HEK293 (cell line): ENCODE measurements around the gene ADM5.

Experiments used
- INSM2 ChIP-seq: fragments of 450-650 bp; formaldehyde crosslinking; IDR thresholded peaks from 2 replicates; pipeline ENCODE4 v1.5.1; 2016; ENCODE audit warnings: missing biosample characterization, missing genetic modification characterization
- KLF10 ChIP-seq: fragments of 450-650 bp; IDR thresholded peaks from 2 replicates; pipeline ENCODE4 v1.5.1; 2018; ENCODE audit warnings: missing biosample characterization, mild to moderate bottlenecking, missing genetic modification characterization
- SETDB1 ChIP-seq: IDR thresholded peaks from one replicate; pipeline ENCODE4 v1.6.1; 2017; ENCODE audit warnings: mild to moderate bottlenecking, low read length, moderate library complexity, mixed read lengths; ENCODE audit not compliant: insufficient read length
- ZBTB17 ChIP-seq: fragments of 450-650 bp; formaldehyde crosslinking; IDR thresholded peaks from 2 replicates; pipeline ENCODE4 v1.5.1; 2016; ENCODE audit warnings: missing biosample characterization, missing genetic modification characterization
- ZBTB21 ChIP-seq: fragments of 450-650 bp; formaldehyde crosslinking; IDR thresholded peaks from 2 replicates; pipeline ENCODE4 v1.5.1; 2017; ENCODE audit warnings: missing biosample characterization, missing genetic modification characterization
- ZNF121 ChIP-seq: fragments of 450-650 bp; formaldehyde crosslinking; IDR thresholded peaks from 2 replicates; pipeline ENCODE4 v1.5.1; 2016; ENCODE audit warnings: missing biosample characterization, missing genetic modification characterization
- ZNF157 ChIP-seq: fragments of 450-650 bp; formaldehyde crosslinking; IDR thresholded peaks from 2 replicates; pipeline ENCODE4 v1.5.1; 2016; ENCODE audit warnings: missing biosample characterization, missing genetic modification characterization
- ZNF529 ChIP-seq: fragments of 450-650 bp; formaldehyde crosslinking; IDR thresholded peaks from 2 replicates; pipeline ENCODE4 v1.5.1; 2017; ENCODE audit warnings: missing genetic modification characterization, missing biosample characterization; ENCODE audit not compliant: insufficient replicate concordance
- ZNF548 ChIP-seq: fragments of 450-650 bp; formaldehyde crosslinking; IDR thresholded peaks from 2 replicates; pipeline ENCODE4 v1.5.1; 2016; ENCODE audit warnings: missing biosample characterization, missing genetic modification characterization
- ZNF654 ChIP-seq: fragments of 450-650 bp; formaldehyde crosslinking; IDR thresholded peaks from 2 replicates; pipeline ENCODE4 v1.5.1; 2016; ENCODE audit warnings: low read depth, missing biosample characterization, missing genetic modification characterization
- ZNF660 ChIP-seq: fragments of 450-650 bp; IDR thresholded peaks from 2 replicates; pipeline ENCODE4 v1.5.1; 2018; ENCODE audit warnings: missing biosample characterization, mild to moderate bottlenecking, missing genetic modification characterization
- ZNF704 ChIP-seq: fragments of 450-650 bp; formaldehyde crosslinking; IDR thresholded peaks from 2 replicates; pipeline ENCODE4 v1.5.1; 2016; ENCODE audit warnings: missing biosample characterization, missing genetic modification characterization
- ZNF768 ChIP-seq: fragments of 450-650 bp; formaldehyde crosslinking; IDR thresholded peaks from 2 replicates; pipeline ENCODE4 v1.5.1; 2018; ENCODE audit warnings: missing biosample characterization, mild to moderate bottlenecking, missing genetic modification characterization
- ZNF837 ChIP-seq: fragments of 450-650 bp; formaldehyde crosslinking; IDR thresholded peaks from 2 replicates; pipeline ENCODE4 v1.5.1; 2016; ENCODE audit warnings: missing biosample characterization, missing genetic modification characterization
- ZSCAN23 ChIP-seq: fragments of 450-650 bp; formaldehyde crosslinking; IDR thresholded peaks from 2 replicates; pipeline ENCODE4 v1.5.1; 2016; ENCODE audit warnings: missing biosample characterization, missing genetic modification characterization
- ZSCAN4 ChIP-seq: fragments of 450-650 bp; formaldehyde crosslinking; IDR thresholded peaks from 2 replicates; pipeline ENCODE4 v1.5.1; 2017; ENCODE audit warnings: missing biosample characterization, missing genetic modification characterization
- TF ChIP-seq, protein P1 (sequence below): fragments of 450-650 bp; formaldehyde crosslinking; IDR thresholded peaks from 2 replicates; pipeline ENCODE4 v1.5.1; 2016; ENCODE audit warnings: missing biosample characterization, missing genetic modification characterization, borderline replicate concordance
- TF ChIP-seq, protein P2 (sequence below): fragments of 450-650 bp; formaldehyde crosslinking; IDR thresholded peaks from 2 replicates; pipeline ENCODE4 v1.5.1; 2016; ENCODE audit warnings: missing biosample characterization, missing genetic modification characterization, borderline replicate concordance
- TF ChIP-seq, protein P3 (sequence below): fragments of 450-650 bp; formaldehyde crosslinking; IDR thresholded peaks from 2 replicates; pipeline ENCODE4 v1.5.1; 2016; ENCODE audit warnings: missing biosample characterization, missing genetic modification characterization
- TF ChIP-seq, protein P4 (sequence below): fragments of 450-650 bp; formaldehyde crosslinking; IDR thresholded peaks from 2 replicates; pipeline ENCODE4 v1.5.1; 2016; ENCODE audit warnings: missing biosample characterization, missing genetic modification characterization

ADM5 gene

GRCh38 chr19:49664171-49665035, 25.0 kb upstream of the ADM5 start (continued):
- TF ChIP-seq ZNF529 = no peak
- TF ChIP-seq SETDB1 = no peak
- TF ChIP-seq, protein P1, sequence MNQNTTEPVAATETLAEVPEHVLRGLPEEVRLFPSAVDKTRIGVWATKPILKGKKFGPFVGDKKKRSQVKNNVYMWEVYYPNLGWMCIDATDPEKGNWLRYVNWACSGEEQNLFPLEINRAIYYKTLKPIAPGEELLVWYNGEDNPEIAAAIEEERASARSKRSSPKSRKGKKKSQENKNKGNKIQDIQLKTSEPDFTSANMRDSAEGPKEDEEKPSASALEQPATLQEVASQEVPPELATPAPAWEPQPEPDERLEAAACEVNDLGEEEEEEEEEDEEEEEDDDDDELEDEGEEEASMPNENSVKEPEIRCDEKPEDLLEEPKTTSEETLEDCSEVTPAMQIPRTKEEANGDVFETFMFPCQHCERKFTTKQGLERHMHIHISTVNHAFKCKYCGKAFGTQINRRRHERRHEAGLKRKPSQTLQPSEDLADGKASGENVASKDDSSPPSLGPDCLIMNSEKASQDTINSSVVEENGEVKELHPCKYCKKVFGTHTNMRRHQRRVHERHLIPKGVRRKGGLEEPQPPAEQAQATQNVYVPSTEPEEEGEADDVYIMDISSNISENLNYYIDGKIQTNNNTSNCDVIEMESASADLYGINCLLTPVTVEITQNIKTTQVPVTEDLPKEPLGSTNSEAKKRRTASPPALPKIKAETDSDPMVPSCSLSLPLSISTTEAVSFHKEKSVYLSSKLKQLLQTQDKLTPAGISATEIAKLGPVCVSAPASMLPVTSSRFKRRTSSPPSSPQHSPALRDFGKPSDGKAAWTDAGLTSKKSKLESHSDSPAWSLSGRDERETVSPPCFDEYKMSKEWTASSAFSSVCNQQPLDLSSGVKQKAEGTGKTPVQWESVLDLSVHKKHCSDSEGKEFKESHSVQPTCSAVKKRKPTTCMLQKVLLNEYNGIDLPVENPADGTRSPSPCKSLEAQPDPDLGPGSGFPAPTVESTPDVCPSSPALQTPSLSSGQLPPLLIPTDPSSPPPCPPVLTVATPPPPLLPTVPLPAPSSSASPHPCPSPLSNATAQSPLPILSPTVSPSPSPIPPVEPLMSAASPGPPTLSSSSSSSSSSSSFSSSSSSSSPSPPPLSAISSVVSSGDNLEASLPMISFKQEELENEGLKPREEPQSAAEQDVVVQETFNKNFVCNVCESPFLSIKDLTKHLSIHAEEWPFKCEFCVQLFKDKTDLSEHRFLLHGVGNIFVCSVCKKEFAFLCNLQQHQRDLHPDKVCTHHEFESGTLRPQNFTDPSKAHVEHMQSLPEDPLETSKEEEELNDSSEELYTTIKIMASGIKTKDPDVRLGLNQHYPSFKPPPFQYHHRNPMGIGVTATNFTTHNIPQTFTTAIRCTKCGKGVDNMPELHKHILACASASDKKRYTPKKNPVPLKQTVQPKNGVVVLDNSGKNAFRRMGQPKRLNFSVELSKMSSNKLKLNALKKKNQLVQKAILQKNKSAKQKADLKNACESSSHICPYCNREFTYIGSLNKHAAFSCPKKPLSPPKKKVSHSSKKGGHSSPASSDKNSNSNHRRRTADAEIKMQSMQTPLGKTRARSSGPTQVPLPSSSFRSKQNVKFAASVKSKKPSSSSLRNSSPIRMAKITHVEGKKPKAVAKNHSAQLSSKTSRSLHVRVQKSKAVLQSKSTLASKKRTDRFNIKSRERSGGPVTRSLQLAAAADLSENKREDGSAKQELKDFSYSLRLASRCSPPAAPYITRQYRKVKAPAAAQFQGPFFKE (tag by site-specific recombination) = no peak
- no peak for TF ChIP-seq ZBTB21 (tag by site-specific recombination)
- peak; percentile 86 for TF ChIP-seq ZNF121 (tag by site-specific recombination)
- no peak for TF ChIP-seq KLF10 (tag by site-specific recombination)
- no peak for TF ChIP-seq ZNF654 (tag by site-specific recombination)
- TF ChIP-seq, protein P2, sequence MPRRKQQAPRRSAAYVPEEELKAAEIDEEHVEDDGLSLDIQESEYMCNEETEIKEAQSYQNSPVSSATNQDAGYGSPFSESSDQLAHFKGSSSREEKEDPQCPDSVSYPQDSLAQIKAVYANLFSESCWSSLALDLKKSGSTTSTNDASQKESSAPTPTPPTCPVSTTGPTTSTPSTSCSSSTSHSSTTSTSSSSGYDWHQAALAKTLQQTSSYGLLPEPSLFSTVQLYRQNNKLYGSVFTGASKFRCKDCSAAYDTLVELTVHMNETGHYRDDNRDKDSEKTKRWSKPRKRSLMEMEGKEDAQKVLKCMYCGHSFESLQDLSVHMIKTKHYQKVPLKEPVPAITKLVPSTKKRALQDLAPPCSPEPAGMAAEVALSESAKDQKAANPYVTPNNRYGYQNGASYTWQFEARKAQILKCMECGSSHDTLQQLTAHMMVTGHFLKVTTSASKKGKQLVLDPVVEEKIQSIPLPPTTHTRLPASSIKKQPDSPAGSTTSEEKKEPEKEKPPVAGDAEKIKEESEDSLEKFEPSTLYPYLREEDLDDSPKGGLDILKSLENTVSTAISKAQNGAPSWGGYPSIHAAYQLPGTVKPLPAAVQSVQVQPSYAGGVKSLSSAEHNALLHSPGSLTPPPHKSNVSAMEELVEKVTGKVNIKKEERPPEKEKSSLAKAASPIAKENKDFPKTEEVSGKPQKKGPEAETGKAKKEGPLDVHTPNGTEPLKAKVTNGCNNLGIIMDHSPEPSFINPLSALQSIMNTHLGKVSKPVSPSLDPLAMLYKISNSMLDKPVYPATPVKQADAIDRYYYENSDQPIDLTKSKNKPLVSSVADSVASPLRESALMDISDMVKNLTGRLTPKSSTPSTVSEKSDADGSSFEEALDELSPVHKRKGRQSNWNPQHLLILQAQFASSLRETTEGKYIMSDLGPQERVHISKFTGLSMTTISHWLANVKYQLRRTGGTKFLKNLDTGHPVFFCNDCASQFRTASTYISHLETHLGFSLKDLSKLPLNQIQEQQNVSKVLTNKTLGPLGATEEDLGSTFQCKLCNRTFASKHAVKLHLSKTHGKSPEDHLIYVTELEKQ (tag by site-specific recombination) = no peak
- TF ChIP-seq ZNF548 = no peak
- TF ChIP-seq ZNF660 (tag by site-specific recombination) = no peak
- TF ChIP-seq ZNF704 (tag by site-specific recombination) = no peak
- no peak for TF ChIP-seq INSM2 (tag by site-specific recombination)
- TF ChIP-seq, protein P3, sequence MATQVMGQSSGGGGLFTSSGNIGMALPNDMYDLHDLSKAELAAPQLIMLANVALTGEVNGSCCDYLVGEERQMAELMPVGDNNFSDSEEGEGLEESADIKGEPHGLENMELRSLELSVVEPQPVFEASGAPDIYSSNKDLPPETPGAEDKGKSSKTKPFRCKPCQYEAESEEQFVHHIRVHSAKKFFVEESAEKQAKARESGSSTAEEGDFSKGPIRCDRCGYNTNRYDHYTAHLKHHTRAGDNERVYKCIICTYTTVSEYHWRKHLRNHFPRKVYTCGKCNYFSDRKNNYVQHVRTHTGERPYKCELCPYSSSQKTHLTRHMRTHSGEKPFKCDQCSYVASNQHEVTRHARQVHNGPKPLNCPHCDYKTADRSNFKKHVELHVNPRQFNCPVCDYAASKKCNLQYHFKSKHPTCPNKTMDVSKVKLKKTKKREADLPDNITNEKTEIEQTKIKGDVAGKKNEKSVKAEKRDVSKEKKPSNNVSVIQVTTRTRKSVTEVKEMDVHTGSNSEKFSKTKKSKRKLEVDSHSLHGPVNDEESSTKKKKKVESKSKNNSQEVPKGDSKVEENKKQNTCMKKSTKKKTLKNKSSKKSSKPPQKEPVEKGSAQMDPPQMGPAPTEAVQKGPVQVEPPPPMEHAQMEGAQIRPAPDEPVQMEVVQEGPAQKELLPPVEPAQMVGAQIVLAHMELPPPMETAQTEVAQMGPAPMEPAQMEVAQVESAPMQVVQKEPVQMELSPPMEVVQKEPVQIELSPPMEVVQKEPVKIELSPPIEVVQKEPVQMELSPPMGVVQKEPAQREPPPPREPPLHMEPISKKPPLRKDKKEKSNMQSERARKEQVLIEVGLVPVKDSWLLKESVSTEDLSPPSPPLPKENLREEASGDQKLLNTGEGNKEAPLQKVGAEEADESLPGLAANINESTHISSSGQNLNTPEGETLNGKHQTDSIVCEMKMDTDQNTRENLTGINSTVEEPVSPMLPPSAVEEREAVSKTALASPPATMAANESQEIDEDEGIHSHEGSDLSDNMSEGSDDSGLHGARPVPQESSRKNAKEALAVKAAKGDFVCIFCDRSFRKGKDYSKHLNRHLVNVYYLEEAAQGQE (tag by site-specific recombination) = no peak
- TF ChIP-seq ZNF837 = no peak
- TF ChIP-seq ZNF768 (tag by site-specific recombination) = no peak
- TF ChIP-seq ZBTB17 (tag by site-specific recombination) = peak; percentile 58; the same call in 1 of the 2 replicates
- no peak for TF ChIP-seq ZNF157 (tag by site-specific recombination)
- TF ChIP-seq ZSCAN4 = no peak
- no peak for TF ChIP-seq ZSCAN23 (tag by site-specific recombination)
- TF ChIP-seq, protein P4, sequence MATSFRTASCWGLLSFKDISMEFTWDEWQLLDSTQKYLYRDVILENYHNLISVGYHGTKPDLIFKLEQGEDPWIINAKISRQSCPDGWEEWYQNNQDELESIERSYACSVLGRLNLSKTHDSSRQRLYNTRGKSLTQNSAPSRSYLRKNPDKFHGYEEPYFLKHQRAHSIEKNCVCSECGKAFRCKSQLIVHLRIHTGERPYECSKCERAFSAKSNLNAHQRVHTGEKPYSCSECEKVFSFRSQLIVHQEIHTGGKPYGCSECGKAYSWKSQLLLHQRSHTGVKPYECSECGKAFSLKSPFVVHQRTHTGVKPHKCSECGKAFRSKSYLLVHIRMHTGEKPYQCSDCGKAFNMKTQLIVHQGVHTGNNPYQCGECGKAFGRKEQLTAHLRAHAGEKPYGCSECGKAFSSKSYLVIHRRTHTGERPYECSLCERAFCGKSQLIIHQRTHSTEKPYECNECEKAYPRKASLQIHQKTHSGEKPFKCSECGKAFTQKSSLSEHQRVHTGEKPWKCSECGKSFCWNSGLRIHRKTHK = no peak
